Ascending aorta (tissue), 2 donors: ENCODE measurements around the gene KRTAP10-2. TPM values are rescaled to one million over a fixed set of nuclear protein-coding genes. Genes with fewer than 3 reads are reported as not detected.

Experiments
- DNase-seq, 2 donors: peaks; one replicate each; pipeline ENCODE4 v3.0.0-alpha.2; 2019; ENCODE audit warnings: low spot score in 2 of 2
- H3K27ac ChIP-seq, 2 donors: fragments of 200-600 bp; sonication (generic); one replicate each; pipeline ENCODE4 v1.5.1; 2016 to 2017; ENCODE audit warnings: mild to moderate bottlenecking in 1 of 2
- H3K27me3 ChIP-seq: fragments of 200-600 bp; sonication (generic); one replicate; pipeline ENCODE4 v1.5.1; 2017
- H3K36me3 ChIP-seq, 2 donors: fragments of 200-600 bp; sonication (generic); one replicate each; pipeline ENCODE4 v1.5.1; 2016
- H3K4me1 ChIP-seq, 2 donors: fragments of 200-600 bp; sonication (generic); one replicate each; pipeline ENCODE4 v1.5.1; 2016 to 2017; ENCODE audit warnings: mild to moderate bottlenecking in 1 of 2
- H3K4me3 ChIP-seq, 2 donors: fragments of 200-600 bp; sonication (generic); one replicate each; pipeline ENCODE4 v1.5.1; 2016 to 2017; ENCODE audit warnings: mild to moderate bottlenecking in 1 of 2
- H3K9me3 ChIP-seq, 2 donors: fragments of 200-600 bp; sonication (generic); one replicate each; pipeline ENCODE4 v1.5.1; 2016
- intact Hi-C: fragments of 100-400 bp; cut with DNase I; formaldehyde crosslinking; loops from one replicate; pipeline ENCODE4 v1.15.1; 2023
- total RNA-seq: library from RNA; depleted of rRNA; stranded (reverse); fragments of >200 nt; gene quantifications from one replicate; pipeline ENCODE4 v1.1.0, GENCODE V29; 2016
- TF ChIP-seq, protein P1 (sequence below), 3 experiments: fragments of 200-600 bp in 2 of 3; fragments of 450-650 bp in 1 of 3; sonication (generic) in 2 of 3; IDR thresholded peaks; one replicate each; pipeline ENCODE4 v1.5.1; 2016 to 2019; ENCODE audit warnings: antibody characterized with exemption in 3 of 3, mild to moderate bottlenecking in 1 of 3, moderate library complexity in 1 of 3

KRTAP10-2 gene
- total RNA-seq, 1 donor from 2014 or later = not detected

- Histone ChIP-seq H3K4me3 (no peak overlapping the region), H3K27me3 (no peaks in the 10 kb centered on the region), H3K9me3 (no peaks in the 10 kb centered on the region), H3K4me1 (no peaks in the 10 kb centered on the region), H3K27ac (no peak overlapping the region), H3K36me3 (no peaks in the 10 kb centered on the region)
- DNase-seq = peak in 1 of 2 donors; percentile 3
- TF ChIP-seq, protein P1, sequence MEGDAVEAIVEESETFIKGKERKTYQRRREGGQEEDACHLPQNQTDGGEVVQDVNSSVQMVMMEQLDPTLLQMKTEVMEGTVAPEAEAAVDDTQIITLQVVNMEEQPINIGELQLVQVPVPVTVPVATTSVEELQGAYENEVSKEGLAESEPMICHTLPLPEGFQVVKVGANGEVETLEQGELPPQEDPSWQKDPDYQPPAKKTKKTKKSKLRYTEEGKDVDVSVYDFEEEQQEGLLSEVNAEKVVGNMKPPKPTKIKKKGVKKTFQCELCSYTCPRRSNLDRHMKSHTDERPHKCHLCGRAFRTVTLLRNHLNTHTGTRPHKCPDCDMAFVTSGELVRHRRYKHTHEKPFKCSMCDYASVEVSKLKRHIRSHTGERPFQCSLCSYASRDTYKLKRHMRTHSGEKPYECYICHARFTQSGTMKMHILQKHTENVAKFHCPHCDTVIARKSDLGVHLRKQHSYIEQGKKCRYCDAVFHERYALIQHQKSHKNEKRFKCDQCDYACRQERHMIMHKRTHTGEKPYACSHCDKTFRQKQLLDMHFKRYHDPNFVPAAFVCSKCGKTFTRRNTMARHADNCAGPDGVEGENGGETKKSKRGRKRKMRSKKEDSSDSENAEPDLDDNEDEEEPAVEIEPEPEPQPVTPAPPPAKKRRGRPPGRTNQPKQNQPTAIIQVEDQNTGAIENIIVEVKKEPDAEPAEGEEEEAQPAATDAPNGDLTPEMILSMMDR (IDR thresholded peaks at IDR 0.05) = no peak
- intact Hi-C loops = no loop called here
Measured at GRCh38 chr21:44522753-44523204, 28.5 kb downstream of the KRTAP10-2 start.

GRCh38 chr21:44521928-44522752 is 29.2 kb downstream of the KRTAP10-2 start:
- no peaks in the 10 kb centered on the region for H3K36me3 ChIP-seq
- no peaks in the 10 kb centered on the region for H3K27me3 ChIP-seq
- TF ChIP-seq, protein P1 (IDR thresholded peaks at IDR 0.05) = no peak
- peak in 1 of 2 donors; percentile 58 for DNase-seq
- H3K9me3 ChIP-seq = no peaks in the 10 kb centered on the region
- no peak overlapping the region for H3K27ac ChIP-seq
- H3K4me1 ChIP-seq = no peaks in the 10 kb centered on the region
- intact Hi-C loops = no loop called here
- no peak overlapping the region for H3K4me3 ChIP-seq

DNA sequence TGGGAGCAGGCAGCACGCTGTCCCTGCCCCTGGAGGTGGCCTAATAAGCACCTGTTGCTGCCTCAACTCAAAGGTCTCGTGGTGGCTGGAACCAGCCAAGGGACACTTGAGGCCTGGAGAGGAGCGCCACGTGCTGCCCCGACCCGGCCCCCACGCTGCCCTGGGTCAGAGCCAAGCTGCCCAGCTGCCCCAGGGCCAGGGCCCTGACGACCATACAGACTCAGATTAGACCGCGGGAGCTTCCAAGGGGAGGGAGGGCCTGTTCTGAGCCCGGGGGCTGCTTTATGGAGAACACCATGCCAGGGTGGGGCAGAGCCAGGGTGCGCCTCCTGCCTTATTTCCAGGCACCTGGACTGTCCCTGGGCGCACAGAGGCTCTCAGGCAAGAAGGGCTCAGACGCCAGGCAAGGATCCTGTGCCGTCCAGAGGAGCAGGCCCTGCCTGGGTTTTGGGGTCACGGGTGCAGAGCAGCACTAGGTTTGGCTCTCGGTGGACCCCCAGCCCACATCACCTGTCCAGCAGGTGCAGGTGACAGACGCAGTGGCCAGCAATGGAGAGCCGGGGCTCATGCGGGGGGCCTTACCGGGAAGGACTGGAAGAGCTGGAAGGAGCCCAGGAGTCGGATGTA is 29.9 kb downstream of the KRTAP10-2 start:
- TF ChIP-seq, protein P1 (IDR thresholded peaks at IDR 0.05) = no peak
- no peaks in the 10 kb centered on the region for H3K36me3 ChIP-seq
- no peaks in the 10 kb centered on the region for H3K4me1 ChIP-seq
- peak in 1 of 2 donors; percentile 53 for DNase-seq
- no peak overlapping the region for H3K4me3 ChIP-seq
- no peaks in the 10 kb centered on the region for H3K27me3 ChIP-seq
- H3K27ac ChIP-seq = no peak overlapping the region
- intact Hi-C loops = no loop called here
- H3K9me3 ChIP-seq = no peaks in the 10 kb centered on the region

DNA sequence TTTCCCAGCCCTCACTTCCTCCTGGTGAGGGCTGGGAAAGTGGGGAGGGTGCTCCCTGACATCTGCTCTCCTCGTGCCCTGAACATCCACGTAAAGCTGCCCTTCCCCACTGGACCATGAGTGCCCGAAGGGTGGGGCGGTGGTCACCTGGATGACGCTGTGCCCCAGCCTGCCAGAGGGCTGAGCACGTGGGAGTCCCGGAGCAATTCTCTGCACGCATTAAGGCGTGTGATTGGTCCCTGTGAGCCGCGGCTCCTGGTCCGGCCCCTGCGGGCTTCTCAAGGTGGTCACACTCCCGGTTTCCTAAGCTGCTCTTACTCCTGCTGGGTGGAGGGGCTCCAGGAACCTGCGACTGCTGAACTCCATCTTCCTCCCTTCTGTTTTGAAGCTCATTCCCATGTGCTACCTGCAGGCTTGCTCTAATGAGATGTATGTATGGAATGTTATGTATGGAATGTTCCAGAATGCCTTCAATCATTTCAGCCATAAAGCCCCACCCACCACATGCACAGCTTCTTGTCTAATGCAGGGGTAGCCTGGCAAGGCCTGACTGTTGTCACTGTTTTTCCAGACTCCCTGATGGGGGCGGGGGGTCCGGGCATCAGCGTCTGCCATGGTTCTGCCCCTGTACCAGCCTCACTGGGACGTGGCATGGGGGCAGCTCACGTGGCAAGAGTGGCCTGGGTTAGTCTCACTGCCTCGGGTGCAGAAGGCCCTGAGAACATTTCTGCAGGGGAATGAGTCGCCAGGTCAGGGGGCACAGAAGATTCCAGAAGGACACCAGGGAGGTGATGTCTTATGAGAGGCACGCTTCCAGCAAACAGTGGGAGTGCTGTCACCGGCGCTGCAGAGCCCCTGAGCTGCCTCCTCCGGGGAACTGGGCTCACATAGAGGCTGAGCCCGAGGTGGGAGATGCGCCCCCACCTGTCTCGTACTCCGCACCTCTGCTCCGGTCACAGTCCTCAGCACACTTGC is 30.7 kb downstream of the KRTAP10-2 start:
- Histone ChIP-seq H3K36me3 (no peaks in the 10 kb centered on the region), H3K27me3 (no peaks in the 10 kb centered on the region), H3K27ac (no peak overlapping the region), H3K9me3 (no peaks in the 10 kb centered on the region), H3K4me3 (no peak overlapping the region), H3K4me1 (no peaks in the 10 kb centered on the region)
- TF ChIP-seq, protein P1 (IDR thresholded peaks at IDR 0.05) = no peak
- DNase-seq = peak in 1 of 2 donors; percentile 40
- intact Hi-C loops = no loop called here
